ENCODE data around the gene PLTP. TPM values are rescaled to one million over a fixed set of nuclear protein-coding genes. Genes with fewer than 3 reads are reported as not detected.

The PLTP gene
- polyA plus RNA-seq, 1 donor from 2014 or later = 7.0 TPM

DNA sequence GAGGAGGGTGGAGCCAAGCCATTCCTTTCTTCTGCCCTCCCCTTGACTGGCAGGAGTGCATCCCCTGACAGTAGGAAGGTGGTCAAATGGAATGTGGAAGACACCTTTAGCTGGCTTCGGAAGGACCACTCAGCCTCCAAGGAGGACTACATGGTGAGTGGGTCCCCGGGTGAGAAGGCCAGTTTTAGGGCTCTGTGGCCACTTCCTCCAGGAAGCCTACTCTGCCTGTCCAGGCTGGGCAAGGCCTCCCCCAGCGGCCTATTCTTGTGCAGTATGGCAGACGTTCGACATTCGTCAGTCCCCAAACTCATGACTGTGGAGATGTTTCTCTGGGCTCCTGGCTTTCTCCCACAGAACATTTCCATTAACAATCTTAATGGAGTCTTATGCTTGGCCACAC, 31.7 kb upstream of the PLTP start:
- H3F3A ChIP-seq (ENCODE audit: insufficient read depth, low read length, poor library complexity, severe bottlenecking) = no peaks in the 10 kb centered on the region
- no peak overlapping the region for H2AFZ ChIP-seq (ENCODE audit: low read depth, low read length)
- no peak overlapping the region for H3K4me2 ChIP-seq (ENCODE audit: low read length)
- H3K9me3 ChIP-seq (ENCODE audit: low read length) = no peaks in the 10 kb centered on the region
- TF ChIP-seq POLR2AphosphoS5 (IDR thresholded peaks at IDR 0.05) (no peak), TAF1 (IDR thresholded peaks at IDR 0.05; ENCODE audit: low read depth) (no peak), MXI1 (conservative IDR thresholded peaks at IDR 0.05; ENCODE audit: poor library complexity, severe bottlenecking) (no peak), RAD21 (conservative IDR thresholded peaks at IDR 0.05) (no peak), EZH2 (IDR thresholded peaks at IDR 0.05; ENCODE audit: borderline replicate concordance, insufficient read depth, low read length, poor library complexity, severe bottlenecking) (no peak), EP300 (conservative IDR thresholded peaks at IDR 0.05; ENCODE audit: poor library complexity, severe bottlenecking) (no peak), SMC3 (conservative IDR thresholded peaks at IDR 0.05; ENCODE audit: poor library complexity) (no peak)
- TF ChIP-seq, protein P1, sequence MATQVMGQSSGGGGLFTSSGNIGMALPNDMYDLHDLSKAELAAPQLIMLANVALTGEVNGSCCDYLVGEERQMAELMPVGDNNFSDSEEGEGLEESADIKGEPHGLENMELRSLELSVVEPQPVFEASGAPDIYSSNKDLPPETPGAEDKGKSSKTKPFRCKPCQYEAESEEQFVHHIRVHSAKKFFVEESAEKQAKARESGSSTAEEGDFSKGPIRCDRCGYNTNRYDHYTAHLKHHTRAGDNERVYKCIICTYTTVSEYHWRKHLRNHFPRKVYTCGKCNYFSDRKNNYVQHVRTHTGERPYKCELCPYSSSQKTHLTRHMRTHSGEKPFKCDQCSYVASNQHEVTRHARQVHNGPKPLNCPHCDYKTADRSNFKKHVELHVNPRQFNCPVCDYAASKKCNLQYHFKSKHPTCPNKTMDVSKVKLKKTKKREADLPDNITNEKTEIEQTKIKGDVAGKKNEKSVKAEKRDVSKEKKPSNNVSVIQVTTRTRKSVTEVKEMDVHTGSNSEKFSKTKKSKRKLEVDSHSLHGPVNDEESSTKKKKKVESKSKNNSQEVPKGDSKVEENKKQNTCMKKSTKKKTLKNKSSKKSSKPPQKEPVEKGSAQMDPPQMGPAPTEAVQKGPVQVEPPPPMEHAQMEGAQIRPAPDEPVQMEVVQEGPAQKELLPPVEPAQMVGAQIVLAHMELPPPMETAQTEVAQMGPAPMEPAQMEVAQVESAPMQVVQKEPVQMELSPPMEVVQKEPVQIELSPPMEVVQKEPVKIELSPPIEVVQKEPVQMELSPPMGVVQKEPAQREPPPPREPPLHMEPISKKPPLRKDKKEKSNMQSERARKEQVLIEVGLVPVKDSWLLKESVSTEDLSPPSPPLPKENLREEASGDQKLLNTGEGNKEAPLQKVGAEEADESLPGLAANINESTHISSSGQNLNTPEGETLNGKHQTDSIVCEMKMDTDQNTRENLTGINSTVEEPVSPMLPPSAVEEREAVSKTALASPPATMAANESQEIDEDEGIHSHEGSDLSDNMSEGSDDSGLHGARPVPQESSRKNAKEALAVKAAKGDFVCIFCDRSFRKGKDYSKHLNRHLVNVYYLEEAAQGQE (IDR thresholded peaks at IDR 0.05; ENCODE audit: borderline replicate concordance) = no peak
- TF ChIP-seq, protein P2, sequence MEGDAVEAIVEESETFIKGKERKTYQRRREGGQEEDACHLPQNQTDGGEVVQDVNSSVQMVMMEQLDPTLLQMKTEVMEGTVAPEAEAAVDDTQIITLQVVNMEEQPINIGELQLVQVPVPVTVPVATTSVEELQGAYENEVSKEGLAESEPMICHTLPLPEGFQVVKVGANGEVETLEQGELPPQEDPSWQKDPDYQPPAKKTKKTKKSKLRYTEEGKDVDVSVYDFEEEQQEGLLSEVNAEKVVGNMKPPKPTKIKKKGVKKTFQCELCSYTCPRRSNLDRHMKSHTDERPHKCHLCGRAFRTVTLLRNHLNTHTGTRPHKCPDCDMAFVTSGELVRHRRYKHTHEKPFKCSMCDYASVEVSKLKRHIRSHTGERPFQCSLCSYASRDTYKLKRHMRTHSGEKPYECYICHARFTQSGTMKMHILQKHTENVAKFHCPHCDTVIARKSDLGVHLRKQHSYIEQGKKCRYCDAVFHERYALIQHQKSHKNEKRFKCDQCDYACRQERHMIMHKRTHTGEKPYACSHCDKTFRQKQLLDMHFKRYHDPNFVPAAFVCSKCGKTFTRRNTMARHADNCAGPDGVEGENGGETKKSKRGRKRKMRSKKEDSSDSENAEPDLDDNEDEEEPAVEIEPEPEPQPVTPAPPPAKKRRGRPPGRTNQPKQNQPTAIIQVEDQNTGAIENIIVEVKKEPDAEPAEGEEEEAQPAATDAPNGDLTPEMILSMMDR (IDR thresholded peaks at IDR 0.05; ENCODE audit: poor library complexity, severe bottlenecking) = no peak
- H3K36me3 ChIP-seq (ENCODE audit: insufficient read depth, low read length) = peaks cover 6% of the 10 kb centered on the region
- H3K79me2 ChIP-seq (replicated peaks; ENCODE audit: insufficient read depth, low read length) = no peaks in the 10 kb centered on the region
- H3K9ac ChIP-seq (ENCODE audit: low read length) = no peak overlapping the region
- no peaks in the 10 kb centered on the region for H3K9me2 ChIP-seq (ENCODE audit: insufficient read depth, low read length)
- no peaks in the 10 kb centered on the region for H4K20me1 ChIP-seq (ENCODE audit: insufficient read depth)
- H3K27me3 ChIP-seq (ENCODE audit: insufficient read depth, low read depth, low read length) = no peaks in the 10 kb centered on the region
- no peak overlapping the region for H3K27ac ChIP-seq (ENCODE audit: low read length)
- H3K4me3 ChIP-seq (ENCODE audit: low read length) = no peak overlapping the region

DNA sequence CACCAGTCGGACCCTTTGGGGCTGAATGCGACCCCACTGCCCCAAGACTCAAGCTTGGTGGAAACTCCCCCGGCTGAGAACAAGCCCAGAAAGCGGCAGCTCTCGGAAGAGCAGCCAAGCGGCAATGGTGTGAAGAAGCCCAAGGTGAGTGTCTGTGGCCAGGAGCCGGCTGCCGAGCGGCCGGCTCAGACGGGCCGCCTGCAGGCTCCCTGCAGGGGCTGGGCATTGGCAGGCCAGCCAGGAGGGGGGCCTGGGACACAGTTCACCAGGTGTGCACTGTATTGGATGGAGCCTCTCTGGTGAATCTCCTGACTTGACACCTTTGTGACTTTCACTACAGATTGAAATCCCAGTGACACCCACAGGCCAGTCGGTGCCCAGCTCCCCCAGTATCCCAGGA, 28.5 kb upstream of the PLTP start:
- H3K4me3 ChIP-seq (ENCODE audit: low read length) = no peak overlapping the region
- H3K9me2 ChIP-seq (ENCODE audit: insufficient read depth, low read length) = no peaks in the 10 kb centered on the region
- no peak overlapping the region for H3K9ac ChIP-seq (ENCODE audit: low read length)
- H4K20me1 ChIP-seq (ENCODE audit: insufficient read depth) = no peaks in the 10 kb centered on the region
- H3K79me2 ChIP-seq (replicated peaks; ENCODE audit: insufficient read depth, low read length) = peaks cover 13% of the 10 kb centered on the region
- H3K27me3 ChIP-seq (ENCODE audit: insufficient read depth, low read depth, low read length) = no peaks in the 10 kb centered on the region
- H3K36me3 ChIP-seq (ENCODE audit: insufficient read depth, low read length) = no peaks in the 10 kb centered on the region
- H3K4me2 ChIP-seq (ENCODE audit: low read length) = no peak overlapping the region
- no peaks in the 10 kb centered on the region for H3F3A ChIP-seq (ENCODE audit: insufficient read depth, low read length, poor library complexity, severe bottlenecking)
- no peak overlapping the region for H3K27ac ChIP-seq (ENCODE audit: low read length)
- H2AFZ ChIP-seq (ENCODE audit: low read depth, low read length) = no peak overlapping the region
- no peaks in the 10 kb centered on the region for H3K9me3 ChIP-seq (ENCODE audit: low read length)
- no peak for TF ChIP-seq EP300 (conservative IDR thresholded peaks at IDR 0.05; ENCODE audit: poor library complexity, severe bottlenecking)
- TF ChIP-seq, protein P1 (IDR thresholded peaks at IDR 0.05; ENCODE audit: borderline replicate concordance) = no peak
- TF ChIP-seq, protein P2 (IDR thresholded peaks at IDR 0.05; ENCODE audit: poor library complexity, severe bottlenecking) = no peak
- TF ChIP-seq SMC3 (conservative IDR thresholded peaks at IDR 0.05; ENCODE audit: poor library complexity) = no peak
- no peak for TF ChIP-seq EZH2 (IDR thresholded peaks at IDR 0.05; ENCODE audit: borderline replicate concordance, insufficient read depth, low read length, poor library complexity, severe bottlenecking)

Measured in neural cell (in vitro differentiated cells).